K562 (cell line): Measurements from ENCODE around the gene CUX1. TPM values are rescaled to one million over a fixed set of nuclear protein-coding genes. Genes with fewer than 3 reads are reported as not detected.
A peak's percentile ranks its signal among the peaks of the same experiment; 100 is the strongest.

Experiments used
- ADNP ChIP-seq: fragments of 200-800 bp; sonication (Bioruptor generic); IDR thresholded peaks from 2 replicates; pipeline ENCODE4 v1.6.1; 2016; ENCODE audit warnings: missing genetic modification characterization, missing compliant biosample characterization
- ARID2 ChIP-seq: fragments of 450-650 bp; IDR thresholded peaks from 2 replicates; pipeline ENCODE4 v1.6.1; 2017; ENCODE audit warnings: antibody characterized with exemption, mild to moderate bottlenecking
- CBX1 ChIP-seq: sonication (generic); IDR thresholded peaks from 2 replicates; pipeline ENCODE4 v1.6.1; 2016; ENCODE audit warnings: antibody characterized with exemption, low read depth, mild to moderate bottlenecking
- NCOA6 ChIP-seq: fragments of 450-650 bp; IDR thresholded peaks from 2 replicates; pipeline ENCODE4 v1.6.1; 2017; ENCODE audit warnings: mild to moderate bottlenecking
- NCOR1 ChIP-seq: fragments of 450-650 bp; IDR thresholded peaks from 2 replicates; pipeline ENCODE4 v1.6.1; 2016; ENCODE audit warnings: mild to moderate bottlenecking, moderate library complexity
- RBM22 ChIP-seq: fragments of 200-400 bp; formaldehyde crosslinking; IDR thresholded peaks from 2 replicates; pipeline ENCODE4 v1.6.1; 2018; ENCODE audit warnings: low read length, low read depth; ENCODE audit not compliant: poor library complexity, severe bottlenecking
- SREBF1 ChIP-seq: fragments of 150-350 bp; IDR thresholded peaks from 2 replicates; pipeline ENCODE4 v1.6.1; 2014; ENCODE audit warnings: antibody characterized with exemption, low read depth, low read length, borderline replicate concordance
- SREBF2 ChIP-seq: sonication (generic); formaldehyde crosslinking; IDR thresholded peaks from 2 replicates; pipeline ENCODE4 v1.4.0; 2020; ENCODE audit warnings: mild to moderate bottlenecking, missing genetic modification reagents
- TBP ChIP-seq: optimal IDR thresholded peaks from 2 replicates; pipeline ENCODE3; 2011; ENCODE audit warnings: low read depth, low read length, improper control_type of control experiment
- ZFP36 ChIP-seq: fragments of 150-350 bp; IDR thresholded peaks from 2 replicates; pipeline ENCODE4 v1.6.1; 2018; ENCODE audit warnings: low read length, low read depth; ENCODE audit not compliant: partially characterized antibody
- ZNF766 ChIP-seq: fragments of 200-800 bp; sonication (Bioruptor generic); conservative IDR thresholded peaks from 2 replicates; pipeline ENCODE4 v1.6.1; 2016; ENCODE audit warnings: missing genetic modification characterization, missing compliant biosample characterization
- polyA plus RNA-seq, 8 experiments: library from polyadenylated mRNA; depleted of rRNA in 4 of 8; stranded (reverse) in 5 of 8; unstranded in 3 of 8; fragments of >200 nt; fragmentation: Nextera tagmentation in 2 of 8; fragmentation: Illumina TruSeq in 1 of 8; extraction: Ambion mirVana in 2 of 8; extraction: Trizol in 1 of 8; gene quantifications; 2 replicates each; pipeline versions ENCODE4 v1.2.1 to v1.2.3, GENCODE V29; 2011 to 2014; ENCODE audit warnings: inconsistent platforms in 1 of 8, missing spikeins in 1 of 8
- total RNA-seq, 7 experiments: library from RNA; depleted of rRNA in 6 of 7; stranded (reverse); fragments of >200 nt in 6 of 7; fragmentation: Illumina TruSeq in 2 of 7; extraction: Trizol in 2 of 7; gene quantifications; 2 replicates each; pipeline versions ENCODE4 v1.2.1 to v1.2.3, GENCODE V29; 2011 to 2021; ENCODE audit warnings: low replicate concordance in 1 of 7
- TF ChIP-seq, protein P1 (sequence below), 2 experiments: fragments of 450-650 bp; conservative IDR thresholded peaks; 2 replicates each; pipeline ENCODE4 v1.6.1; 2017; ENCODE audit warnings: mild to moderate bottlenecking in 2 of 2, moderate library complexity in 2 of 2
- TF ChIP-seq, protein P2 (sequence below): fragments of 450-650 bp; IDR thresholded peaks from 2 replicates; pipeline ENCODE4 v1.6.1; 2016; ENCODE audit warnings: missing biosample characterization, missing genetic modification characterization
- TF ChIP-seq, protein P3 (sequence below): fragments of 450-650 bp; IDR thresholded peaks from 2 replicates; pipeline ENCODE4 v1.6.1; 2016; ENCODE audit warnings: low read depth, mild to moderate bottlenecking, moderate library complexity
- TF ChIP-seq, protein P4 (sequence below): fragments of 250-450 bp; sonication (Bioruptor Pico); IDR thresholded peaks from 2 replicates; pipeline ENCODE4 v1.8.0; 2022; ENCODE audit warnings: inconsistent platforms, mild to moderate bottlenecking, moderate library complexity, borderline replicate concordance
- TF ChIP-seq, protein P5 (sequence below): fragments of 250-450 bp; sonication (Bioruptor Pico); IDR thresholded peaks from 2 replicates; pipeline ENCODE4 v1.8.0; 2022; ENCODE audit warnings: inconsistent platforms
- TF ChIP-seq, protein P6 (sequence below): conservative IDR thresholded peaks from 2 replicates; pipeline ENCODE4 v1.6.1; 2011; ENCODE audit warnings: low read depth, mild to moderate bottlenecking, low read length; ENCODE audit not compliant: control insufficient read depth

The CUX1 gene
- total and polyA plus RNA-seq, 9 of the 15 experiments (the other 6 are each of a cell fraction or from before 2014, with no cell fraction given): 3.6 to 55.3 (median 25.2) TPM

DNA sequence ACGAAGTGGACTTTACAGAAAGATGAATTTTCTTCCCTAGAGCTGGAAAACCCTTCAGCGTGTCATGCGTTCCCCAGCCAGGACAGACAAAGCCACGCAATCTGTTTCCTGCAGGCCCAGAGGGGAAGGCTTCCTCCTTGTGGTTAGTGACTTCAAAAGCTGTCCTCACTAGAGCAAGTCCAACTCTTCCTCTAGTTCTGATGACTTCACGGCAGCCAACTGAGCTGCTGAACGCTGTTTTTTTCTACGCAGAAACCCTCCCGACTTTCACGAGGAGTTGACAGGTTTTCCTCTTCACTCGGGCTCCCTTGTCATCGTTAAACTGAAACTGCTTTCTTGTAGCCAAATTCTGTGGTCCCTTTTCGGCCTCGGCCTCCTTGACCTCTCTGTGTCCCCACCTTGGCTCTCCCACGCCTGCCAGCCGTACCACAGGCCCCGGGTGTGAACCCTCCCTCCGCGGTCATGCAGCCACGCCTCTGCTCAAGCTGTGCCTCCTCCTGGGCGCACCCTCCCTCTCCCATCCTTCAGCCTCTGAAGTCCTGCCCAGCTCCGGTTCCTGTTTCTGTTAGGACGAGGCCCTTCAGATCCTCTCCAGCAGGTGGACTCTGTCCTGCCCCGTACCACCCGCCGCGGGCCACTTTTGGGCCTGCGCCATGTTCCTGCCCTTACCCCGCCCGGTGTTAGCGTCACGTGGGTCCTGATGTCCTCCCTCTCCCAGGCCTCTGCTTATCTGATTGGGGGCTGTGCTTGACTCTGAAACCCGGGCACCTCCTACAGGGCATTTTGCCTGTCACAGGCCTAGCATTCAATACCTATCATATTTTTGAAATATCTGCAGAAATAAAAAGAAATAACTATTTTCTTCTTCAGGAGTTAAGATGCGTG is 39.3 kb downstream of the CUX1 start (continued):
- TF ChIP-seq, protein P1, sequence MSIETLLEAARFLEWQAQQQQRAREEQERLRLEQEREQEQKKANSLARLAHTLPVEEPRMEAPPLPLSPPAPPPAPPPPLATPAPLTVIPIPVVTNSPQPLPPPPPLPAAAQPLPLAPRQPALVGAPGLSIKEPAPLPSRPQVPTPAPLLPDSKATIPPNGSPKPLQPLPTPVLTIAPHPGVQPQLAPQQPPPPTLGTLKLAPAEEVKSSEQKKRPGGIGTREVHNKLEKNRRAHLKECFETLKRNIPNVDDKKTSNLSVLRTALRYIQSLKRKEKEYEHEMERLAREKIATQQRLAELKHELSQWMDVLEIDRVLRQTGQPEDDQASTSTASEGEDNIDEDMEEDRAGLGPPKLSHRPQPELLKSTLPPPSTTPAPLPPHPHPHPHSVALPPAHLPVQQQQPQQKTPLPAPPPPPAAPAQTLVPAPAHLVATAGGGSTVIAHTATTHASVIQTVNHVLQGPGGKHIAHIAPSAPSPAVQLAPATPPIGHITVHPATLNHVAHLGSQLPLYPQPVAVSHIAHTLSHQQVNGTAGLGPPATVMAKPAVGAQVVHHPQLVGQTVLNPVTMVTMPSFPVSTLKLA (conservative IDR thresholded peaks at IDR 0.05): peak; percentile 92 to 95
- peak; percentile 68 for TF ChIP-seq TBP
- TF ChIP-seq, protein P2, sequence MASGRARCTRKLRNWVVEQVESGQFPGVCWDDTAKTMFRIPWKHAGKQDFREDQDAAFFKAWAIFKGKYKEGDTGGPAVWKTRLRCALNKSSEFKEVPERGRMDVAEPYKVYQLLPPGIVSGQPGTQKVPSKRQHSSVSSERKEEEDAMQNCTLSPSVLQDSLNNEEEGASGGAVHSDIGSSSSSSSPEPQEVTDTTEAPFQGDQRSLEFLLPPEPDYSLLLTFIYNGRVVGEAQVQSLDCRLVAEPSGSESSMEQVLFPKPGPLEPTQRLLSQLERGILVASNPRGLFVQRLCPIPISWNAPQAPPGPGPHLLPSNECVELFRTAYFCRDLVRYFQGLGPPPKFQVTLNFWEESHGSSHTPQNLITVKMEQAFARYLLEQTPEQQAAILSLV (tag): no peak
- TF ChIP-seq, protein P3, sequence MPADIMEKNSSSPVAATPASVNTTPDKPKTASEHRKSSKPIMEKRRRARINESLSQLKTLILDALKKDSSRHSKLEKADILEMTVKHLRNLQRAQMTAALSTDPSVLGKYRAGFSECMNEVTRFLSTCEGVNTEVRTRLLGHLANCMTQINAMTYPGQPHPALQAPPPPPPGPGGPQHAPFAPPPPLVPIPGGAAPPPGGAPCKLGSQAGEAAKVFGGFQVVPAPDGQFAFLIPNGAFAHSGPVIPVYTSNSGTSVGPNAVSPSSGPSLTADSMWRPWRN: peak; percentile 25
- TF ChIP-seq ZFP36: peak; percentile 84
- no peak for TF ChIP-seq ARID2
- 0 out of 2 replicates have a peak, but pooled peaks have one; percentile 76 for TF ChIP-seq SREBF1
- peak; percentile 48 for TF ChIP-seq ZNF766
- no peak for TF ChIP-seq SREBF2 (CRISPR knock-in tag)
- no peak for TF ChIP-seq NCOA6
- TF ChIP-seq, protein P4, sequence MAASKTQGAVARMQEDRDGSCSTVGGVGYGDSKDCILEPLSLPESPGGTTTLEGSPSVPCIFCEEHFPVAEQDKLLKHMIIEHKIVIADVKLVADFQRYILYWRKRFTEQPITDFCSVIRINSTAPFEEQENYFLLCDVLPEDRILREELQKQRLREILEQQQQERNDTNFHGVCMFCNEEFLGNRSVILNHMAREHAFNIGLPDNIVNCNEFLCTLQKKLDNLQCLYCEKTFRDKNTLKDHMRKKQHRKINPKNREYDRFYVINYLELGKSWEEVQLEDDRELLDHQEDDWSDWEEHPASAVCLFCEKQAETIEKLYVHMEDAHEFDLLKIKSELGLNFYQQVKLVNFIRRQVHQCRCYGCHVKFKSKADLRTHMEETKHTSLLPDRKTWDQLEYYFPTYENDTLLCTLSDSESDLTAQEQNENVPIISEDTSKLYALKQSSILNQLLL (CRISPR knock-in tag): no peak
- TF ChIP-seq RBM22: no peak
- TF ChIP-seq, protein P5, sequence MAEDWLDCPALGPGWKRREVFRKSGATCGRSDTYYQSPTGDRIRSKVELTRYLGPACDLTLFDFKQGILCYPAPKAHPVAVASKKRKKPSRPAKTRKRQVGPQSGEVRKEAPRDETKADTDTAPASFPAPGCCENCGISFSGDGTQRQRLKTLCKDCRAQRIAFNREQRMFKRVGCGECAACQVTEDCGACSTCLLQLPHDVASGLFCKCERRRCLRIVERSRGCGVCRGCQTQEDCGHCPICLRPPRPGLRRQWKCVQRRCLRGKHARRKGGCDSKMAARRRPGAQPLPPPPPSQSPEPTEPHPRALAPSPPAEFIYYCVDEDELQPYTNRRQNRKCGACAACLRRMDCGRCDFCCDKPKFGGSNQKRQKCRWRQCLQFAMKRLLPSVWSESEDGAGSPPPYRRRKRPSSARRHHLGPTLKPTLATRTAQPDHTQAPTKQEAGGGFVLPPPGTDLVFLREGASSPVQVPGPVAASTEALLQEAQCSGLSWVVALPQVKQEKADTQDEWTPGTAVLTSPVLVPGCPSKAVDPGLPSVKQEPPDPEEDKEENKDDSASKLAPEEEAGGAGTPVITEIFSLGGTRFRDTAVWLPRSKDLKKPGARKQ: no peak
- TF ChIP-seq ADNP (tag): 0 out of 2 replicates have a peak, but pooled peaks have one; percentile 50
- TF ChIP-seq NCOR1: peak; percentile 56
- TF ChIP-seq, protein P6, sequence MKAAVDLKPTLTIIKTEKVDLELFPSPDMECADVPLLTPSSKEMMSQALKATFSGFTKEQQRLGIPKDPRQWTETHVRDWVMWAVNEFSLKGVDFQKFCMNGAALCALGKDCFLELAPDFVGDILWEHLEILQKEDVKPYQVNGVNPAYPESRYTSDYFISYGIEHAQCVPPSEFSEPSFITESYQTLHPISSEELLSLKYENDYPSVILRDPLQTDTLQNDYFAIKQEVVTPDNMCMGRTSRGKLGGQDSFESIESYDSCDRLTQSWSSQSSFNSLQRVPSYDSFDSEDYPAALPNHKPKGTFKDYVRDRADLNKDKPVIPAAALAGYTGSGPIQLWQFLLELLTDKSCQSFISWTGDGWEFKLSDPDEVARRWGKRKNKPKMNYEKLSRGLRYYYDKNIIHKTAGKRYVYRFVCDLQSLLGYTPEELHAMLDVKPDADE: peak; percentile 79
- TF ChIP-seq CBX1: peak; percentile 62; the same call in 1 of the 2 replicates
